Activated naive CD4-positive, alpha-beta T cell treated with anti-CD3 and anti-CD28 coated beads, Interleukin-2, amount 50 U/mL, for 72 hours (primary cell): ENCODE measurements around the gene MESD. TPM values are rescaled to one million over a fixed set of nuclear protein-coding genes. Genes with fewer than 3 reads are reported as not detected.
A peak's percentile ranks its signal among the peaks of the same experiment; 100 is the strongest.

ENCODE experiments used
- ATAC-seq, 2 donors: fragments of 150-1000 bp; cut with Tn5 transposase; 2 replicates each; pipeline ENCODE4 v1.10.0; 2021; ENCODE audit warnings: mild to moderate bottlenecking in 2 of 2, moderate library complexity in 2 of 2
- DNase-seq, 2 donors: peaks; one replicate each; pipeline ENCODE4 v3.0.0; 2021 to 2022; ENCODE audit warnings: low spot score in 2 of 2
- H3K27ac Mint-ChIP-seq, 2 donors: one replicate each; pipeline ENCODE4 v1.8.0; 2022; ENCODE audit warnings: mild to moderate bottlenecking in 2 of 2, mixed read lengths in 2 of 2
- H3K36me3 Mint-ChIP-seq, 2 donors: one replicate each; pipeline ENCODE4 v1.8.0; 2022; ENCODE audit warnings: mixed read lengths in 2 of 2
- H3K9me3 Mint-ChIP-seq, 2 donors: one replicate each; pipeline ENCODE4 v1.8.0; 2022; ENCODE audit warnings: mixed read lengths in 2 of 2
- total RNA-seq, 2 donors: library from RNA; stranded (reverse); gene quantifications; one replicate each; pipeline ENCODE4 v1.2.3, GENCODE V29; 2022

Gene MESD
- total RNA-seq, 2 donors from 2014 or later: 15.8 to 21.8 TPM

DNA sequence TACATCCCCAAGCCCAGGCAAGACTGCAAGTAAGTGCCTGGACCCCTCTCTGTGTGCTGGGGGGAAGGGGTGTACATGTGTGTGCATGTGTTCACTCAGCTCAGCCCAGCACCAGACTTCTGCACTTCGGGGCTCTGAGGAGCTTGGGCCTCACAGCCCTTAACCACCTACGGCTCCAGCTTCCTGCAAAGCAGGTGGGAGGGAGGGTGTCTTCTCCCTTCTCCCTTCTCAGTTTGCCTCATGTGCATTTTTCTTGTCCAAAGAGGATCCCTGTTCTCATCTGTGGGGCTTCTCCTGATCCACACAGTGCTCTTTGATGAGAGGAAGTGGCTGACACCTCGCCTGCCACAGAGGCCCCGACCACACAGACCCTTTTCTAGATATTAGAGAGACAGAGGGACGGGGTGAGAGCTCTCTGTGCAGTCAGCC lies 69.3 kb downstream of the MESD start:
- no peaks in the 10 kb centered on the region for H3K9me3 Mint-ChIP-seq
- no peak overlapping the region for H3K27ac Mint-ChIP-seq
- DNase-seq (peak in 1 of 2 donors; percentile 41), ATAC-seq (peak; percentile 83 to 90)
- H3K36me3 Mint-ChIP-seq: peaks cover 0 to 11% of the 10 kb centered on the region in 2 donors

DNA sequence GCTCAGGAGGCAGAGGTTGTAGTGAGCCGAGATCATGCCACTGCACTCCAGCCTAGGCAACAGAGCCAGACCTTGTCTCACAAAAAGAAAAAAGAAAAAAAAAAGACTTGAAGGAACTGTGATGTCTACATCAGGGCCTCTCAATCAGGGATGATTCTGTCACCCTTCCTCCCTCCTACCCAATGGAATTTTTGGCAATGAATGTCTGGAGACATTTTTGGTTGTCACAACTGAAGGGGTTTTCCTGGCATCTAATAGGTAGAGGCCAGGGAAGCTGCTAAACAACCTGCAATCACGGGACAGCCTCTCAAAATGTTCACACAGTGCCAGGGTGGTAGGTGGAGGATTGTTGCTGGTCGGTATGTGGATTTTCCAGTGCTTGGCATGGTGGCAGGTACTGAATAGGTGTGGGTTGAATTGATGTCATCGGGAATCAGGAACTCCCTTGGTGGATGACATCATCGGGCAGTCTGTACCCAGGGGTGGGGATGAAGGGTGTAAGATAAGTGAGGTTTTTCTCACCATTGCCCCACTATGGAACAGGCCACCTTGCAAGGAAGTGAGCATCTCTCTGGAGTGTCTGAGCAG lies 71.3 kb downstream of the MESD start:
- peaks cover 0 to 7% of the 10 kb centered on the region in 2 donors for H3K36me3 Mint-ChIP-seq
- DNase-seq: no peak
- no peak for ATAC-seq

DNA sequence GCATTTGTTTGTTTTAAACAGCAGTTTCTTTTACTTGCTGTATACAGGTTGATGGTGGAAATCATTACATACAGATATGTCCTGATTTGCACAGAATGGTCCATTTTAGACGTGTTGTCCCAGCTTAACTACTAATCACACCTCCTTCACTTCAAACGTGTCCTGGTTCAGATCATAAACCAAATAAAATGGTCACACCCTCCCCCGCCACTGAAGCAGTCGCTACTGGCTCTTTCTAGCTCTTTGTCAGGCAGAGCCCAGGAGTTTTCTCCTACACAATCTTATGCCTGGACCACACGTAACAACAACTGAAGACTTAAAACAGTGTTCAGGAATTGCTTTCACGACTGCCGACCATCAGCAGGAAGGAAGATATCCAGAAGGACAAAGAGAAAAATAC lies 73.6 kb downstream of the MESD start:
- Mint-ChIP-seq H3K9me3 (no peaks in the 10 kb centered on the region), H3K27ac (no peak overlapping the region), H3K36me3 (no peaks in the 10 kb centered on the region)
- ATAC-seq (no peak), DNase-seq (no peak)

More for the DNA sequence above, 71.3 kb downstream of the MESD start:
- Mint-ChIP-seq H3K27ac (peak overlapping the region in 1 of 2 donors; percentile 47), H3K9me3 (no peaks in the 10 kb centered on the region)

DNA sequence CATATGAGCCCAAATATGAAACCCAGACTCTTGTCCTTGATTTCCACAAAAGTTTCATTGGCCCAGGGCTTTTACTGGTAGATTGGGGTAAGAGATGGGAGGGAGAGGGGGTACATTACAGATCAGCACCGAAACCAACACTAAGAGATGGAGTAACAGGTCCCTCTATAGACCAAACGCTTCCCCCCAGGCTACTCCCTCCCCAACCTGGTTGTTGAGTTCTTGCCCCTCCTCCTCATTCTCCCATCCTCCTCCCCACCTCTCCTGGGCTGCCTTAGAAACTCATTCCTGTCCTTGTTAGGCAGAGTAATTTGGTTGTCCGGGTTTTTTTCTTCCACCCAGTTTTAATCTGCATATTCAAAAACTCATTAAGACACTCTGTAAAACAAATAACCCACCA lies 74.1 kb downstream of the MESD start:
- Mint-ChIP-seq H3K27ac (no peak overlapping the region), H3K9me3 (no peaks in the 10 kb centered on the region)
- no peak for ATAC-seq

DNA sequence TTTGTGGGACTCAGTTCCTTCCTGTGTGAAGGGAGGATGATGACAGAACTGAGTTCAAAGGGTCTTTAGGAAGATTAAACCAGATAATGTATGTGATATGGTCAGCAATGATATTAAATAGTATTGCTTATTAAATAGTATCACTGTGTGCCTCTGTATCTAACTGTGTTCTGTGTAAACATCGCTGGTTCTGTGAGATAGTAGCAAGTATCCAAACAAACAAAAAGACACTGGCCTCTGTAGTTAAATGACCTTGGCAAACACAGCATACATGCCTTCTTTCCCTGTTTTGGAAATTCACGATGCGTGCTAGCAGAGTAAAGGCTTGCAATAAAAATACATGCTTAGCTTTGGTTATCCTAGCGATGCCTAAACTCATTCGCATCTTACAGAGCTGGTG lies 76.1 kb downstream of the MESD start:
- Mint-ChIP-seq H3K27ac (no peak overlapping the region), H3K9me3 (no peaks in the 10 kb centered on the region), H3K36me3 (peaks cover 0 to 10% of the 10 kb centered on the region in 2 donors)
- no peak for ATAC-seq
- no peak for DNase-seq

More for the DNA sequence above, 74.1 kb downstream of the MESD start:
- peaks cover 0 to 2% of the 10 kb centered on the region in 2 donors for H3K36me3 Mint-ChIP-seq
- no peak for DNase-seq

DNA sequence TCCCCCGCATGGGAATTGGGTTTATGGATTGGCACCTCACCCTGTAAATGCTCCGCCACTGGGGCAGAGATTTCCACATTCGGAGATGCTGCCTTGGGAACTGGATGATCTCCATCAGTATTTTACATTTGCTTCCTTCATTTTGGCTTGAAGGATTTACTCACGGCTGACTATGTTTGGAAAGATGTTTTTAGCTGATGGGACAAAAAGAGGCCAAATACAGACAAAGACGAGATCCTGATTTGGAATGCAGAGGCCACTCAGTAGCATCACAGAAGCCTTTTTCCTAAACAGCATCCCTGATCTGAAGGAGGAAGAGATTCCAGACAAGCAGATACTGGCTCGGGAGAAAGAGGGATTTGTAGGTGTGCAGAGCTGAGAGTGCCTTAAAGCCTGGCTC lies 76.9 kb downstream of the MESD start:
- Mint-ChIP-seq H3K9me3 (no peaks in the 10 kb centered on the region), H3K36me3 (peaks cover 0 to 10% of the 10 kb centered on the region in 2 donors), H3K27ac (no peak overlapping the region)
- ATAC-seq: no peak
- no peak for DNase-seq

DNA sequence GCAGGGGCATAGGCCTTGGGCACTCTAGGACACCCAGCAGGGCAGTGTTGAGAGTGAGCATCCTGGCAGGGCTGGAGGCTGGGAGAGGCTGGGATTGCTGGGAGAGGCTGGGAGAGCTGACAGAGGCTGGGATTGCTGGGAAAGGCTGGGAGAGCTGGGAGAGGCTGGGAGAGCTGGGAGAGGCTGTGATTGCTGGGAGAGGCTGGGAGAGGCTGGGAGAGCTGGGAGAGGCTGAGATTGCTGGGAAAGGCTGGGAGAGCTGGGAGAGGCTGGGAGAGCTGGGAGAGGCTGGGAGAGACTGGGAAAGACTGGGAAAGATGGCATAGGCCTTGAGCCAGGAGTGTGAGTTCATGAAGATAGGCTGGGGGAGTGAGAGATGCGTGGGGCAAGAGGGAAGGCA lies 77.8 kb downstream of the MESD start:
- H3K9me3 Mint-ChIP-seq: no peaks in the 10 kb centered on the region
- H3K36me3 Mint-ChIP-seq: peaks cover 0 to 10% of the 10 kb centered on the region in 2 donors
- ATAC-seq (no peak), DNase-seq (no peak)
- H3K27ac Mint-ChIP-seq: peak overlapping the region; percentile 65 to 72

DNA sequence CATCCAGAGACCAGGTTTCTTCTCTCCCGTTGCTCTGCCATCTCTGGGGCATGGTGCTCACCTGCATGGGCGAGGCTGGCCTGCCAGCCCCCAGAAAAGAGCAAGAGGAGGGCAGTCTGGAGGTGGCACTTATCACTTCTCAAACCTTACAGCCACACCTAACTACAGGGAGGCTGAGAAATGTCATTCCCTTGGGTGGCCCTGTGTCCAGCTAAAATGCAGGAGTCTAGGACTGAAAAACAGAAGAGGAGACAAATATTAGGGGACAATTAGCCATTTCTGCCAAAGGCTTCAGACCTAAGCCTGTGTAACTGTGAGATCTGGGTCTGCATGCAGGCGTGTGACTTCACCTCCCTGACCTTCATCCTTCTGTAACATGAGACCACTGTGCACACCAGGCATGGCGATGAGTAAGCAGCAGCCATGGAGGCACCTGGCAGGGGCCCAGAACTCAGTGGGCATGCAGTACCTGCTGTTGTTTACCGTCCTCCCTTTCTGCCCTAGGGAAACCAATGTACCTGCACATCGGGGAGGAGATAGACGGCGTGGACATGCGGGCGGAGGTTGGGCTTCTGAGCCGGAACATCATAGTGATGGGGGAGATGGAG lies 83.4 kb downstream of the MESD start:
- ATAC-seq: no peak

DNA sequence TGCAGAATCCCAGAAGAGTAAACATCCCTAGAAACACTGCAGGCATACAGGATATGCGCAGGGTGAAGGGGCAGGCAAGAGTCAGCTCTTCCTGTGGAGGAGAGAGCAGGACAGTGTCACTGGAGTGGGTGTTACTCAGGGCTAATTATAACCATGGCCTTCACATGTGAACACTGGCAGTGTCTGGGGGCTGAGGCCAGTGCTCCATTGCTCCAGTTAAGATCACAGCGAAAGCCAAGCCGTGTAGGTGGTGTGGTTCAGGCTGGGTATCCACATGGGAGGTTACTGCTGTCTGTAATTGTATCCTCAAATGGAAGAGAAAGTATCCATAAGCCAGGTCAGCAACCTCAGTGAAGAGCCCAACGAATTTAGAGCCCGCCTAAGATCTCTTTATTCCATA lies 84.6 kb downstream of the MESD start:
- Mint-ChIP-seq H3K9me3 (no peaks in the 10 kb centered on the region), H3K27ac (no peak overlapping the region), H3K36me3 (peaks cover 0 to 6% of the 10 kb centered on the region in 2 donors)
- no peak for ATAC-seq
- DNase-seq: no peak

More for the DNA sequence above, 83.4 kb downstream of the MESD start:
- Mint-ChIP-seq H3K36me3 (peaks cover 0 to 10% of the 10 kb centered on the region in 2 donors), H3K9me3 (no peaks in the 10 kb centered on the region), H3K27ac (no peak overlapping the region)
- no peak for DNase-seq

DNA sequence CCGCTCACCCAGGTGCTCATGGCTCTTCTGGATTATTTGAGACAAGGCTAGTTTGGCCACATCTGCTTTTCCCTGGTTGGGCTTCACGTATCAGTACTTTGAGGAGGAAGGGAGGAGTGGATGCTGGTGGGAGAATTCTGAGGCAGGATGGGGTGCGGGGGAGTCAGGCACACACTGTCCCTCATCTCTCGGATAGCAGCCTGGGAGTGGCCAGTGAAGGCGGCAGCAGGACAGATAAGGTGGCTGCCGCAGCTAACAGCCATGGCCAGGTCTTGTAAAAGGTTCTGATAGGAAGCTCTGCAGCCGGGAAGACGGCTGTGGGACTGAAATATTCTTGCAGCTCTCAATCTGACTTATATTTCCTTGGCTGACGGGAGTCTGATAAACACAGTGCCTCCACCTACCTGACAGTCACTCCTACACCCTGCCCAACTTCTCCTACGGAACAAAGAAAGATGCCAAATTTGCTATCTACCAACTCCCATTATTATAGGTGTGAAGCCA lies 87.3 kb downstream of the MESD start:
- DNase-seq (no peak), ATAC-seq (no peak)
- Mint-ChIP-seq H3K36me3 (peaks cover 3 to 9% of the 10 kb centered on the region in 2 donors), H3K9me3 (peaks cover 0 to 3% of the 10 kb centered on the region in 2 donors), H3K27ac (no peak overlapping the region)

DNA sequence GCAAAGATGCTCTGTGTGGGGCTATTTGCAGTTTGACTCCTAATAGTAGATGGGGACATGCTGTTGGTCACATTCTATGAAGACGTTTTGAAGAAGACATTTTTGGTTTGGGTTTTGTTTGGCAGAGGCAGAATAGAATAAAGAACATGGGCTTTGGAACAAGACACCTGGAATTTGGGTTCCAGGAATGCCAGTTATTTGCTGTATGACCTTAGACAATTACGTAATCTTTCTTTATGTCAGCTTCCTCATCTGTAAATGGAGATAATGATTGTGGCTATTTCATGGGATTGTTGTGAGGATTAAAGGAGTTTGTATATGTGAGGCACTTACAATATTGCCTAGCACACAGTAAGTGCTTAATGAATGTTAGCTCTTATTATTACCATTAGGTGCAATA lies 91.6 kb downstream of the MESD start:
- DNase-seq (no peak), ATAC-seq (no peak)
- Mint-ChIP-seq H3K9me3 (peaks cover 4 to 16% of the 10 kb centered on the region in 2 donors), H3K27ac (no peak overlapping the region), H3K36me3 (peaks cover 19 to 23% of the 10 kb centered on the region in 2 donors)

Other genes starting within 250 kb of the MESD start
- not detected for gene CEMIP, start 210.4 kb downstream of the MESD start, total RNA-seq
- gene TLNRD1, start 11.1 kb upstream of the MESD start, total RNA-seq: 10 to 100 TPM in 1 of 2 donors, 1 to 10 TPM in 1; 9.4 to 15.7 TPM
- gene CFAP161, start 144.5 kb upstream of the MESD start, total RNA-seq: not detected
- 100 to 1,000 TPM in 1 of 2 donors, 10 to 100 TPM in 1; 25.9 to 114 TPM for gene IL16, start 207.1 kb upstream of the MESD start, total RNA-seq